Smooth muscle cell (in vitro differentiated cells): ENCODE results near the gene APRT. TPM values are rescaled to one million over a fixed set of nuclear protein-coding genes. Genes with fewer than 3 reads are reported as not detected.

Experiments
- DNase-seq: peaks from one replicate; lab custom pipeline; 2025; ENCODE audit not compliant: unreplicated experiment; lab: John Stamatoyannopoulos, UW
- H2AFZ ChIP-seq: fragments of 200-600 bp; sonication (generic); 2 replicates; pipeline ENCODE4 v1.6.0; 2016; ENCODE audit warnings: antibody characterized with exemption, low read depth, mild to moderate bottlenecking
- H3F3A ChIP-seq: fragments of 200-600 bp; sonication (generic); 2 replicates; pipeline ENCODE4 v1.6.0; 2017; ENCODE audit warnings: antibody characterized with exemption, low read depth
- H3K27ac ChIP-seq: fragments of 200-600 bp; sonication (generic); 2 replicates; pipeline ENCODE4 v1.5.1; 2016; ENCODE audit warnings: low read depth, mild to moderate bottlenecking
- H3K27me3 ChIP-seq: fragments of 200-600 bp; sonication (generic); 2 replicates; pipeline ENCODE4 v1.6.1; 2016; ENCODE audit warnings: low read depth, mild to moderate bottlenecking
- H3K36me3 ChIP-seq: fragments of 200-600 bp; sonication (generic); 2 replicates; pipeline ENCODE4 v1.5.1; 2016; ENCODE audit warnings: low read depth
- H3K4me1 ChIP-seq: fragments of 200-600 bp; sonication (generic); 2 replicates; pipeline ENCODE4 v1.5.1; 2016; ENCODE audit warnings: low read depth
- H3K4me2 ChIP-seq: fragments of 200-600 bp; sonication (generic); 2 replicates; pipeline ENCODE4 v1.6.0; 2016; ENCODE audit warnings: mild to moderate bottlenecking
- H3K4me3 ChIP-seq: fragments of 200-600 bp; sonication (generic); 2 replicates; pipeline ENCODE4 v1.5.1; 2016; ENCODE audit warnings: mild to moderate bottlenecking
- H3K79me2 ChIP-seq: fragments of 200-600 bp; sonication (generic); 2 replicates; pipeline ENCODE4 v1.6.0; 2016; ENCODE audit warnings: low read depth, mild to moderate bottlenecking
- H3K9ac ChIP-seq: fragments of 200-600 bp; sonication (generic); 2 replicates; pipeline ENCODE4 v1.6.0; 2016; ENCODE audit warnings: low read depth
- H3K9me3 ChIP-seq: fragments of 200-600 bp; sonication (generic); replicated peaks from 2 replicates; pipeline ENCODE4 v1.5.1; 2016; ENCODE audit warnings: low read depth
- H4K20me1 ChIP-seq: fragments of 200-600 bp; sonication (generic); 2 replicates; pipeline ENCODE4 v1.6.0; 2016; ENCODE audit warnings: low read depth
- WGBS: methylation state at CpG from one replicate; pipeline ENCODE4 v1.1.7; 2016; ENCODE audit warnings: low lambda C conversion rate; 5-methylcytosine and 5-hydroxymethylcytosine counted together
- polyA plus RNA-seq: library from polyadenylated mRNA; unstranded; fragments of >200 nt; fragmentation: Nextera tagmentation; extraction: Ambion mirVana; gene quantifications from 2 replicates; pipeline ENCODE4 v1.2.1, GENCODE V29; 2016
- total RNA-seq: library from RNA; depleted of rRNA; stranded (reverse); fragments of >200 nt; gene quantifications from 2 replicates; pipeline ENCODE4 v1.2.3, GENCODE V29; 2014
- TF ChIP-seq, protein P1 (sequence below): fragments of 200-600 bp; sonication (generic); IDR thresholded peaks from 2 replicates; pipeline ENCODE4 v1.5.1; 2017; ENCODE audit warnings: borderline replicate concordance, mild to moderate bottlenecking, antibody characterized with exemption; ENCODE audit not compliant: insufficient read depth, poor library complexity, severe bottlenecking

APRT gene
- total and polyA plus RNA-seq, 2 experiments from 2014 or later = 143 to 200 TPM

DNA sequence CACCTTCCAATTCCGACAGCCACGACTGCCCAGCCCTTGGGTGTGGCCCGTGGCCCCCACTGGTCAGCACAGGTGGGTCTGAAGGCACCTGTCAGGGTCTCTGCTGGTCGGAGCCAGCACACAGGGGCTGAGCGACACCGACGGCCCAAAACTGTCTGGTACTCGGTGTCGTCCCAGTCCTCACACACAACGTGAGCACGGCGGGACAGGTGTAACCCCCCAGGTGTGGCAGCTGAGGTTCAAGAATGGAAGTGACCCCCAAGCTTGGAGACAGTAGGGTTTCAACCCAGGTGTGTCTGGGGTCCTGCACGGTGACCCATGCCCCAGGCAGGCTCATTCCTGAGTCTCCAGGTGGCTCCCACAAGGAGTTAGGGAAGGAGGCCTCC lies 44.0 kb upstream of the APRT start:
- no peaks in the 10 kb centered on the region for H3F3A ChIP-seq
- H3K36me3 ChIP-seq = no peaks in the 10 kb centered on the region
- no peaks in the 10 kb centered on the region for H3K27me3 ChIP-seq
- peaks cover 29% of the 10 kb centered on the region for H4K20me1 ChIP-seq
- H2AFZ ChIP-seq = no peak overlapping the region
- peaks cover 3% of the 10 kb centered on the region for H3K4me1 ChIP-seq
- 86% methylated on average over 13 of the region's 13 CpGs for WGBS
- peaks cover 20% of the 10 kb centered on the region for H3K79me2 ChIP-seq
- H3K4me3 ChIP-seq = peak overlapping the region; percentile 84
- TF ChIP-seq, protein P1, sequence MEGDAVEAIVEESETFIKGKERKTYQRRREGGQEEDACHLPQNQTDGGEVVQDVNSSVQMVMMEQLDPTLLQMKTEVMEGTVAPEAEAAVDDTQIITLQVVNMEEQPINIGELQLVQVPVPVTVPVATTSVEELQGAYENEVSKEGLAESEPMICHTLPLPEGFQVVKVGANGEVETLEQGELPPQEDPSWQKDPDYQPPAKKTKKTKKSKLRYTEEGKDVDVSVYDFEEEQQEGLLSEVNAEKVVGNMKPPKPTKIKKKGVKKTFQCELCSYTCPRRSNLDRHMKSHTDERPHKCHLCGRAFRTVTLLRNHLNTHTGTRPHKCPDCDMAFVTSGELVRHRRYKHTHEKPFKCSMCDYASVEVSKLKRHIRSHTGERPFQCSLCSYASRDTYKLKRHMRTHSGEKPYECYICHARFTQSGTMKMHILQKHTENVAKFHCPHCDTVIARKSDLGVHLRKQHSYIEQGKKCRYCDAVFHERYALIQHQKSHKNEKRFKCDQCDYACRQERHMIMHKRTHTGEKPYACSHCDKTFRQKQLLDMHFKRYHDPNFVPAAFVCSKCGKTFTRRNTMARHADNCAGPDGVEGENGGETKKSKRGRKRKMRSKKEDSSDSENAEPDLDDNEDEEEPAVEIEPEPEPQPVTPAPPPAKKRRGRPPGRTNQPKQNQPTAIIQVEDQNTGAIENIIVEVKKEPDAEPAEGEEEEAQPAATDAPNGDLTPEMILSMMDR = no peak
- H3K9me3 ChIP-seq = no peaks in the 10 kb centered on the region
- no peak overlapping the region for H3K9ac ChIP-seq
- no peak overlapping the region for H3K27ac ChIP-seq
- peak overlapping the region; percentile 95 for H3K4me2 ChIP-seq
- DNase-seq = no peak

DNA sequence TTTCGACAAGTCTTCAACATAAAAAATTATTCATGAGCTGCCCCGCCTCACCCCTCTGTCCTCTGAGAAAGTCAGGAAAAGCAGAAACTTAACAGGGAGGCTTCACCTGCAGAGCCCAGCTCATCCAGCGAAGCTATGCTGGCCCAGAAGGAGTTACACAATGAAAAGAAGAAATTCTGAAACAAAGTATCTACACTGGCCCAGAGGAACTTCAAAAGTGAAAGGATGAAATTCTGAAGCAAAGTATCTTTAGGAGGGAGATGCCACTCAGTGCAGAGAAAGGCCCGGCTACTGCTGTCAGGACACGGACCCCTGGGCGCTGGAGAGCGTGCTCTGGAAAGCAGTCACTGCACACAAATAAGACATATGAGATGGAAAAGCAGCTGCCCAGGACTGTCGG lies 43.4 kb upstream of the APRT start:
- peaks cover 29% of the 10 kb centered on the region for H4K20me1 ChIP-seq
- H3K27ac ChIP-seq = no peak overlapping the region
- H3K4me2 ChIP-seq = peak overlapping the region; percentile 95
- peaks cover 3% of the 10 kb centered on the region for H3K4me1 ChIP-seq
- peaks cover 20% of the 10 kb centered on the region for H3K79me2 ChIP-seq
- TF ChIP-seq, protein P1 = no peak
- WGBS = 95% methylated on average over 8 of the region's 8 CpGs
- H3K27me3 ChIP-seq = no peaks in the 10 kb centered on the region
- no peaks in the 10 kb centered on the region for H3K36me3 ChIP-seq
- no peaks in the 10 kb centered on the region for H3K9me3 ChIP-seq
- no peak overlapping the region for H3K9ac ChIP-seq
- no peak overlapping the region for H3K4me3 ChIP-seq
- H2AFZ ChIP-seq = no peak overlapping the region
- DNase-seq = no peak
- no peaks in the 10 kb centered on the region for H3F3A ChIP-seq

DNA sequence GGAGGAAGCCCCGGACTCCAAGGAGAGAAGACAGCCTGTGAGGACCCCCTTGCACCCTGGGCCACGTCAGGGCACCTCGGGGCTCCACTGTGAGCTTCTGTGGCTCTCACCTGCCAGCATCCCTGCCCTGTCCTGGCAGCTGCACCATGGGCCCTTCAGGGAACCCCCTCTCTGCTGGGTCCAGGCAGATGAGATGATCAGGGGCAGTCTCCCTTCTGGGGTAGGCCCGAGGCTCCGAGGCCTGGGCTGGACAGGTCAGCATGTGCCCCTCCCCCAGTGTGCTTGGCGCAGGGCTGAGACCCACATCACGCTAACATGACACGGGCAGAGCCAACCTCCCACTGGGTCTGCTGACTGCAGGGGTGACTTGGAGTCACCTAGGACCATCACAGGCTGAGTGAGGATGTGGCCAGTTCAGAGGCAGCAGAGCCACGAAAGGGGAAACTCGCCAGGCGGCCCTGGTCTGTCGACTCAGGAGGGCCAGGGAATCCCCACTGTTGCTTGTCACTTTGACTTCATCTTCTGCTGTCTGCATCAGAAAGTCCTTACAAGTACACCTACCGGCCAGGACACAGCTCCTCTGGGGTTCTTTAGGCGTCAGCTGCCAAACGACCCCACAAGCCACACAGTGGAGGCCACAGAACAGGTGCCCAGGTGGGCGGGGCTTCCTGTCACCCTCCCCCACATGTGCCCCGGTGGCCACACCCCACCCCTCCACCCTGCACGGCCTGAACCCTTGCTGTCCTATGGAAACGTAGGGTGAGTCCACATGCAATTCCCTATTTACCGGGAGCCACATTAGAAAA lies 42.8 kb upstream of the APRT start:
- no peak for DNase-seq
- WGBS = 87% methylated on average over 20 of the region's 20 CpGs
- H3K27ac ChIP-seq = no peak overlapping the region

More for the DNA sequence above, 42.8 kb upstream of the APRT start:
- H3K79me2 ChIP-seq = peaks cover 20% of the 10 kb centered on the region
- H3K36me3 ChIP-seq = no peaks in the 10 kb centered on the region
- H4K20me1 ChIP-seq = peaks cover 33% of the 10 kb centered on the region
- no peak overlapping the region for H3K4me3 ChIP-seq
- H3F3A ChIP-seq = no peaks in the 10 kb centered on the region
- no peak overlapping the region for H3K9ac ChIP-seq
- TF ChIP-seq, protein P1 = no peak
- no peak overlapping the region for H3K4me2 ChIP-seq
- peaks cover 3% of the 10 kb centered on the region for H3K4me1 ChIP-seq
- no peaks in the 10 kb centered on the region for H3K27me3 ChIP-seq
- H3K9me3 ChIP-seq = no peaks in the 10 kb centered on the region
- H2AFZ ChIP-seq = no peak overlapping the region
